Gastroesophageal sphincter (tissue), 3 donors: ENCODE data around the gene RNF148.

Source experiments
- CTCF ChIP-seq, 4 experiments: fragments of 200-600 bp in 2 of 4; fragments of 450-650 bp in 2 of 4; sonication (generic) in 1 of 4; IDR thresholded peaks; one replicate each; pipeline ENCODE4 v1.5.1; 2017 to 2019; ENCODE audit warnings: antibody characterized with exemption in 4 of 4, mild to moderate bottlenecking in 2 of 4, moderate library complexity in 2 of 4
- POLR2AphosphoS5 ChIP-seq: sonication (generic); formaldehyde crosslinking; IDR thresholded peaks from one replicate; pipeline ENCODE4 v1.6.1; 2017; ENCODE audit warnings: antibody characterized with exemption

- TF ChIP-seq CTCF (IDR thresholded peaks at IDR 0.05) (no peak), POLR2AphosphoS5 (no peak)
Measured at GRCh38 chr7:122658856-122659255, 43.9 kb downstream of the RNF148 start.
